Endothelial cell of umbilical vein (primary cell): ENCODE data around the gene GPR162. TPM values are rescaled to one million over a fixed set of nuclear protein-coding genes. Genes with fewer than 3 reads are reported as not detected.
"Not testable (repeated sequence)": the region's sequence is repeated elsewhere in the genome, so short reads cannot be mapped to it uniquely, and the experiment has no call there.

Experiments used
- BruUV-seq: library from RNA; stranded (reverse); fragments of 400-500 nt; replicated peaks from 2 replicates; lab custom pipeline; 2021; lab: Mats Ljungman, UMichigan
- CTCF ChIA-PET: fragments of 300-600, 350-600 bp; sonication (Branson Sonifier 250); formaldehyde crosslinking; loops from one replicate; lab custom pipeline; 2021; ENCODE audit warnings: antibody characterized with exemption, inconsistent platforms; lab: Charles Lee
- POLR2A ChIA-PET: fragments of 300-600, 350-600 bp; sonication (Branson Sonifier 250); formaldehyde crosslinking; loops from one replicate; lab custom pipeline; 2021; ENCODE audit warnings: antibody characterized with exemption, inconsistent platforms; lab: Charles Lee
- DNase-seq: peaks from one replicate; pipeline ENCODE4 v3.0.0-alpha.2; 2011; ENCODE audit warnings: low read depth, low spot score
- FAIRE-seq: peaks from 2 replicates; lab custom pipeline; 2011; peaks lifted over from hg19 to GRCh38; lab: Jason Lieb, UNC
- H2AFZ ChIP-seq: 2 replicates; pipeline ENCODE4 v1.6.0; 2012; ENCODE audit warnings: low read depth, low read length, control low read depth, inconsistent platforms
- H3K27ac ChIP-seq: 2 replicates; pipeline ENCODE4 v1.5.1; 2011; ENCODE audit warnings: low read depth, mild to moderate bottlenecking, control low read depth, low read length, moderate library complexity; ENCODE audit not compliant: insufficient read depth
- H3K27me3 ChIP-seq, 2 experiments: 2 replicates each; pipeline versions ENCODE4 v1.6.0 to v1.6.1; 2011; ENCODE audit warnings: low read length in 2 of 2, mixed read lengths in 1 of 2; ENCODE audit not compliant: control insufficient read depth in 2 of 2, insufficient read depth in 2 of 2
- H3K36me3 ChIP-seq, 2 experiments: 2 replicates in 1 of 2; 3 replicates in 1 of 2; pipeline ENCODE4 v1.5.1; 2011; ENCODE audit warnings: low read length in 2 of 2, mild to moderate bottlenecking in 1 of 2, moderate library complexity in 1 of 2; ENCODE audit not compliant: control insufficient read depth in 2 of 2, insufficient read depth in 2 of 2; ENCODE audit errors: extremely low read depth in 1 of 2
- H3K4me1 ChIP-seq: 3 replicates; pipeline ENCODE4 v1.5.1; 2011; ENCODE audit warnings: mild to moderate bottlenecking, low read length; ENCODE audit not compliant: control insufficient read depth, insufficient read depth; ENCODE audit errors: extremely low read depth
- H3K4me2 ChIP-seq: 2 replicates; pipeline ENCODE4 v1.6.1; 2011; ENCODE audit warnings: low read length, control low read depth, mixed read lengths; ENCODE audit not compliant: insufficient read depth
- H3K4me3 ChIP-seq, 3 experiments: fragments of 200-600 bp in 1 of 3; sonication (generic), shearing (Covaris generic) in 1 of 3; replicated peaks in 1 of 3; 2 replicates each; pipeline ENCODE4 v1.5.1; 2011 to 2016; ENCODE audit warnings: control low read depth in 3 of 3, low read length in 3 of 3, mild to moderate bottlenecking in 2 of 3, inconsistent platforms in 1 of 3, low read depth in 1 of 3, moderate library complexity in 1 of 3; ENCODE audit not compliant: insufficient read depth in 1 of 3
- H3K79me2 ChIP-seq: 2 replicates; pipeline ENCODE4 v1.6.0; 2012; ENCODE audit warnings: low read length, inconsistent platforms; ENCODE audit not compliant: control insufficient read depth, insufficient read depth
- H3K9ac ChIP-seq: replicated peaks from 2 replicates; pipeline ENCODE3; 2011; ENCODE audit warnings: low read length, control low read depth; ENCODE audit not compliant: insufficient read depth; ENCODE audit errors: extremely low read depth
- H3K9me1 ChIP-seq: replicated peaks from 3 replicates; pipeline ENCODE4 v1.6.0; 2011; ENCODE audit warnings: mild to moderate bottlenecking, low read length; ENCODE audit not compliant: control insufficient read depth, insufficient read depth; ENCODE audit errors: extremely low read depth
- H3K9me3 ChIP-seq: replicated peaks from 2 replicates; pipeline ENCODE4 v1.5.1; 2012; ENCODE audit warnings: low read length, inconsistent platforms; ENCODE audit not compliant: control insufficient read depth, insufficient read depth
- H4K20me1 ChIP-seq: replicated peaks from 2 replicates; pipeline ENCODE3; 2011; ENCODE audit warnings: mild to moderate bottlenecking, low read length; ENCODE audit not compliant: control insufficient read depth, insufficient read depth; ENCODE audit errors: extremely low read depth
- EZH2 ChIP-seq: IDR thresholded peaks from 2 replicates; pipeline ENCODE4 v1.6.1; 2012; ENCODE audit warnings: borderline replicate concordance, low read depth, mild to moderate bottlenecking, moderate library complexity, low read length, inconsistent platforms; ENCODE audit not compliant: severe bottlenecking
- FOS ChIP-seq: IDR thresholded peaks from 2 replicates; pipeline ENCODE4 v1.6.1; 2011; ENCODE audit warnings: mild to moderate bottlenecking, low read length, moderate library complexity, borderline replicate concordance; ENCODE audit not compliant: insufficient read depth
- GATA2 ChIP-seq: IDR thresholded peaks from 2 replicates; pipeline ENCODE4 v1.7.0; 2011; ENCODE audit warnings: low read depth, mild to moderate bottlenecking, moderate library complexity, mixed read lengths, low read length; ENCODE audit not compliant: insufficient read length, insufficient read depth
- JUN ChIP-seq: IDR thresholded peaks from 2 replicates; pipeline ENCODE4 v1.6.1; 2011; ENCODE audit warnings: borderline replicate concordance, low read depth; ENCODE audit not compliant: insufficient read length, insufficient read depth
- MYC ChIP-seq: IDR thresholded peaks from one replicate; pipeline ENCODE4 v1.6.1; 2011; ENCODE audit warnings: mild to moderate bottlenecking, low read depth, low read length
- POLR2A ChIP-seq: IDR thresholded peaks from 2 replicates; pipeline ENCODE4 v1.6.1; 2012; ENCODE audit warnings: low read depth, mild to moderate bottlenecking, control low read depth, low read length
- POLR2AphosphoS5 ChIP-seq: IDR thresholded peaks from 2 replicates; pipeline ENCODE4 v1.6.1; 2012; ENCODE audit warnings: low read depth, mild to moderate bottlenecking, control low read depth, low read length, moderate library complexity; ENCODE audit not compliant: insufficient read depth
- dilution Hi-C: fragments of 300-500 bp; cut with MboI; formaldehyde crosslinking; loops from one replicate; pipeline ENCODE4 v1.15.0; 2019; ENCODE audit warnings: low sequenced_read_pairs; ENCODE audit not compliant: extremely low pct_ligation_motif_present
- intact Hi-C: fragments of 100-400 bp; cut with micrococcal nuclease; formaldehyde crosslinking; loops from one replicate; pipeline ENCODE4 v1.10.0; 2022
- polyA plus RNA-seq, 4 experiments: library from polyadenylated mRNA; depleted of rRNA in 3 of 4; stranded (reverse) in 3 of 4; unstranded in 1 of 4; fragments of >200 nt; gene quantifications; 2 replicates each; pipeline versions ENCODE4 v1.2.1 to v1.2.3, GENCODE V29; 2011 to 2012; ENCODE audit warnings: missing spikeins in 1 of 4
- total RNA-seq: library from RNA; stranded (reverse); gene quantifications from 2 replicates; pipeline ENCODE4 v1.2.3, GENCODE V29; 2021
- TF ChIP-seq, protein P1 (sequence below): IDR thresholded peaks from 2 replicates; pipeline ENCODE4 v1.6.1; 2011; ENCODE audit not compliant: insufficient read depth, insufficient read length
- TF ChIP-seq, protein P2 (sequence below), 2 donors: IDR thresholded peaks; 1 replicate in 1 of 2; 2 replicates in 1 of 2; pipeline ENCODE4 v1.5.1; 2011; ENCODE audit warnings: low read length in 2 of 2, mild to moderate bottlenecking in 2 of 2, moderate library complexity in 2 of 2, control low read depth in 1 of 2, inconsistent platforms in 1 of 2, low read depth in 1 of 2; ENCODE audit not compliant: insufficient read depth in 1 of 2; ENCODE audit errors: extremely low read depth in 1 of 2

GPR162 gene
- total and polyA plus RNA-seq, 2 donors (not counting 3 experiments of a cell fraction or from before 2014, with no cell fraction given) = 9.7 to 13.7 TPM

DNA sequence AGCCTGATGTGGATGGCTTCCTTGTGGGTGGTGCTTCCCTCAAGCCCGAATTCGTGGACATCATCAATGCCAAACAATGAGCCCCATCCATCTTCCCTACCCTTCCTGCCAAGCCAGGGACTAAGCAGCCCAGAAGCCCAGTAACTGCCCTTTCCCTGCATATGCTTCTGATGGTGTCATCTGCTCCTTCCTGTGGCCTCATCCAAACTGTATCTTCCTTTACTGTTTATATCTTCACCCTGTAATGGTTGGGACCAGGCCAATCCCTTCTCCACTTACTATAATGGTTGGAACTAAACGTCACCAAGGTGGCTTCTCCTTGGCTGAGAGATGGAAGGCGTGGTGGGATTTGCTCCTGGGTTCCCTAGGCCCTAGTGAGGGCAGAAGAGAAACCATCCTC lies 48.7 kb downstream of the GPR162 start:
- H3K27me3 ChIP-seq, H3K9ac ChIP-seq, FAIRE-seq, H4K20me1 ChIP-seq, H3K4me3 ChIP-seq, dilution Hi-C loops, H3K9me3 ChIP-seq, H3K27ac ChIP-seq, H2AFZ ChIP-seq, H3K4me2 ChIP-seq, H3K9me1 ChIP-seq, DNase-seq: not testable (repeated sequence)
- ChIA-PET POLR2A (interaction anchor here (1.1 kb wide), 1 partner anchor 73 kb away, joined by 4 read pairs; the partner anchor contains the start of genes C12orf57 and RNU7-1), CTCF (interaction anchor here (1.4 to 3.9 kb wide), 5 partner anchors 55 to 238 kb away, joined by 5 to 27 read pairs (median 21); partner anchors contain the start of genes C12orf57, C1RL and RNU7-1)
- Histone ChIP-seq H3K36me3 (peaks cover 0 to 21% of the 10 kb centered on the region in 2 experiments), H3K4me1 (peaks cover 41% of the 10 kb centered on the region), H3K79me2 (peaks cover 40% of the 10 kb centered on the region)
- peak; percentile 13 for TF ChIP-seq POLR2A
- intact Hi-C loops = loop anchor here (5.0 kb wide), 2 partner anchors 222 to 237 kb away; partner anchors contain the start of genes C1R and C1RL
- TSS peak; percentile 44 for BruUV-seq

DNA sequence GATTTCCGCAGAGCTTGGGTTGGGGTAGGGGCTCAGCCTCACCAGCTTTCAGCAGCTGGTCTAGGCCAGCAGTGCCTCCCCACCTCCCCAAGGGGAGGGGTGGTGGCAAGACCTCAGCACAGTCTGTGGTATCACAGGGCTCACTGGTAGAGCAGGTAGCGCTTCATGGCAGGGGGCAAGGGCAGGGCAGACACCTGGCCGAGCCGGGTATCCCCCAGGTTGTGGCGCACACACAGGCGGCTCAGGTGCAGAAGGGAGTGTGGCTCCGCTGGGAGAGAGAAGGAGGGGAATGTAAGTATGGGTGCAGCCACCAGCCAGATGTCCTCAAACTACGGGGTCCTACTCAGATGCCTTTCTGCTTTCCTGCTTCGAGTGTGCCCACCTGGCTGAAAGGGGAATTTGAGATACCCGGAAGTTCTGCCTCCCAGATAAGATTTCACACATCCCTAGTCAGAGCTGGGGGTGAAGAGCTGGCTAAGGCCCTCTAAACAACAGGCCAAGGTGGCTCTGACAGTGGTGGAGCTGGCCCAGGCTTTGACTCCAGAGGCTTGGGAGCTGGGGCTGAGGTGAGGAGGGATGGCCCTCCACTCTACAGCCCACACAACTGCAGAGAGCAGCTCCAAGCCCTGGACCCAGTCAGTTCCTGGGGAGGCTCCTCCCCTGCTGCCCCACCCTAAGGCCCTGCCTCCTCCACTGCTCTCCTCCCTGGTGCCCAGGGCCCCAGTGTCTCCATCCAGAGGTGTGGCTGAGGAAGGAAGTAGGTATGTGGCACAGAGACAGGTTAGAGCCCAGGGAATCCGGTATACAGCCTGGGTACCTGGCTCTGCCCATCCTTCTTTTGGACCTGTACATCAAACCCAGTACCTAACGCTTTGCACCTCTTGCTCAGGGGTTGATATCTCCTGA lies 49.7 kb downstream of the GPR162 start:
- peaks cover 0 to 22% of the 10 kb centered on the region in 2 experiments for H3K36me3 ChIP-seq
- no TSS peak for BruUV-seq
- no peaks in the 10 kb centered on the region for H4K20me1 ChIP-seq
- no peak overlapping the region for H3K27ac ChIP-seq
- no peaks in the 10 kb centered on the region for H3K27me3 ChIP-seq
- ChIA-PET POLR2A (interaction anchor here (0.6 to 1.1 kb wide), 2 partner anchors 72 to 99 kb away, joined by 4 to 8 read pairs; partner anchors contain the start of genes C12orf57, LAG3 and RNU7-1), CTCF (interaction anchor here (1.9 to 4.3 kb wide), 10 partner anchors 10 to 237 kb away, joined by 5 to 74 read pairs (median 16); partner anchors contain the start of genes C12orf57, C1RL, CDCA3 and MLF2)
- peak overlapping the region; percentile 98 for H3K4me2 ChIP-seq
- no peaks in the 10 kb centered on the region for H3K9me3 ChIP-seq
- no peak overlapping the region for H3K9ac ChIP-seq
- no peak for DNase-seq
- H2AFZ ChIP-seq = no peak overlapping the region
- peak; percentile 15 for FAIRE-seq
- TF ChIP-seq GATA2 (no peak), EZH2 (no peak), MYC (no peak), FOS (no peak), POLR2A (peak; percentile 38), JUN (no peak), POLR2AphosphoS5 (peak; percentile 39)
- TF ChIP-seq, protein P1, sequence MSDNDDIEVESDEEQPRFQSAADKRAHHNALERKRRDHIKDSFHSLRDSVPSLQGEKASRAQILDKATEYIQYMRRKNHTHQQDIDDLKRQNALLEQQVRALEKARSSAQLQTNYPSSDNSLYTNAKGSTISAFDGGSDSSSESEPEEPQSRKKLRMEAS = no peak
- TF ChIP-seq, protein P2, sequence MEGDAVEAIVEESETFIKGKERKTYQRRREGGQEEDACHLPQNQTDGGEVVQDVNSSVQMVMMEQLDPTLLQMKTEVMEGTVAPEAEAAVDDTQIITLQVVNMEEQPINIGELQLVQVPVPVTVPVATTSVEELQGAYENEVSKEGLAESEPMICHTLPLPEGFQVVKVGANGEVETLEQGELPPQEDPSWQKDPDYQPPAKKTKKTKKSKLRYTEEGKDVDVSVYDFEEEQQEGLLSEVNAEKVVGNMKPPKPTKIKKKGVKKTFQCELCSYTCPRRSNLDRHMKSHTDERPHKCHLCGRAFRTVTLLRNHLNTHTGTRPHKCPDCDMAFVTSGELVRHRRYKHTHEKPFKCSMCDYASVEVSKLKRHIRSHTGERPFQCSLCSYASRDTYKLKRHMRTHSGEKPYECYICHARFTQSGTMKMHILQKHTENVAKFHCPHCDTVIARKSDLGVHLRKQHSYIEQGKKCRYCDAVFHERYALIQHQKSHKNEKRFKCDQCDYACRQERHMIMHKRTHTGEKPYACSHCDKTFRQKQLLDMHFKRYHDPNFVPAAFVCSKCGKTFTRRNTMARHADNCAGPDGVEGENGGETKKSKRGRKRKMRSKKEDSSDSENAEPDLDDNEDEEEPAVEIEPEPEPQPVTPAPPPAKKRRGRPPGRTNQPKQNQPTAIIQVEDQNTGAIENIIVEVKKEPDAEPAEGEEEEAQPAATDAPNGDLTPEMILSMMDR (IDR thresholded peaks at IDR 0.05; ENCODE audit: extremely low read depth in 1 of 2, insufficient read depth in 1 of 2, low read depth in 1 of 2, low read length in 2 of 2) = no peak
- peaks cover 40% of the 10 kb centered on the region for H3K79me2 ChIP-seq
- no peaks in the 10 kb centered on the region for H3K9me1 ChIP-seq
- H3K4me3 ChIP-seq = peak overlapping the region in 1 of 3 experiments; percentile 84
- peaks cover 41% of the 10 kb centered on the region for H3K4me1 ChIP-seq
- dilution Hi-C loops = no loop called here
- intact Hi-C loops = loop anchor here (5.0 kb wide), 2 partner anchors 221 to 236 kb away; partner anchors contain the start of genes C1R and C1RL
